GM19240 (cell line): ENCODE data around the gene SLC7A10.

Experiments
- DNase-seq: peaks from one replicate; pipeline ENCODE4 v3.0.0; 2011; ENCODE audit warnings: low spot score; ENCODE audit not compliant: insufficient read length

SLC7A10 gene

DNA sequence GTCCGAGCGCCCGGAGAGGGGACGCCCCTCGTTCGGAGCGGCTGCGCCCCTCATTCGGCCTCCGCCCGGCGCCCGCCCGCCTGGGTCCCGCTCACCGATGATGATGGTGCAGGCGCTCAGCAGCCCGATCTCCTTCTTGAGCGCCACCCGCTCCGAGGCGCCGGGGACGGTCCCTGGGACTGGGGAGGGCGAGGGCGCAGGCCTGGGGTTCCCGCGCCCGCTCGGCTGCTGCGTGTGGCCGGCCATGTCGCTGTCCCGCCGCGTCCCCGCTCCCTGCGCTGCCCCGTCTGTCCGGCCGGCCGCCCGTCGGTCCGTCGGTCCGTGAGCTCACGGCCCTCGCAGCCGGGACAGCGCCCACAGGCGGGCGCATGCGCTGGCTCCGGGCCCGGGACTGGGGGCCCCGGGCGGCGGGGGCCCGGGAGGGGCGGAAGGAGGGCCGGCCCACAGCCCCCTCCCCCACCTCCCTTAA is at the start of gene SLC7A10:
Gene SLC7A10 (minus strand): TSS at position 393 of the 469 bp plus-strand sequence. CDS start 147 bp downstream, at position 246.
- DNase-seq: no peak

DNA sequence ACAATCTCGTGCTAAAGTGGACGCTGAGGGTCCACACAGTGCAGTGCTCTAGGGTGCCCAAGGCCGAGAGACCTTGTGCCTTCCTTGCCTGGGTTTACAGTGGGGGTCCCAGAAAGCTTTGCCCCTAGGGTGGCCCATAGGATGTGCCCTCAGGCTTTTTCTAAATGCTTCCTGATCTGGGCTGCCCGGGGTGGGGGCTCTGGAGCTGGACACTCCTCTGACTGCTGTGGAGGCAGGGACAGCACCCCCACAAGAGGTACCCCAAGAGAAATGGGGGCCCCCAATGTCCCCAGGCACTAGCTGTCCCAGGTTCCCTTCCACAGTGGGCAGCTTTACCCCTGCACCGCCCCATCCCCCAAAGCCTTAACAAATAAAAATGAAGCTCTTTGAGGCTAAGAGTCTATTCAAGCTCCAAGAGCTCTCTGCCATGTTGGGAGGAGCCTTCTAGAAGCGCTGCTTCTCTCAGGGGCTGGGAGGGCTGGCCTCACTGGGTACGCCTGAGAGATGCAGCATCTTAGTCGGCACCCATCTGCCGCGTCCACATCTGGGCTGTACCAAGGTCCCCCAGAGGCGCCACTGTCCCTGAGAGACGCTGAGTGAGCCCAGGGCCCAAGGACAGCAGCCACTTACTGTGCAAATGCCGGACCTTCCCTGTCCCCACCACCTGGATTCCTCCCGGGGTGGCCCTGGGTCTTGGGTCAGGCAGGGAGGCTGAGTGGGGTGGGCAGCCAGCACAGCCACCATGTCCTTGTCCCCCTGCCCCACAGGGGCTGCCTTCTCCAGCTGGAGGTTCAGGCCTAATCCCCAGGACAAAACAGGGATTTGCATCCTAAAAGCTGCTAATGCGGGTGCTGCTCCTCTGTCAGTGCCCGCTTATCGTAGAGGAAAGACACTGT is 49.3 kb upstream of the SLC7A10 start:
- DNase-seq: no peak

DNA sequence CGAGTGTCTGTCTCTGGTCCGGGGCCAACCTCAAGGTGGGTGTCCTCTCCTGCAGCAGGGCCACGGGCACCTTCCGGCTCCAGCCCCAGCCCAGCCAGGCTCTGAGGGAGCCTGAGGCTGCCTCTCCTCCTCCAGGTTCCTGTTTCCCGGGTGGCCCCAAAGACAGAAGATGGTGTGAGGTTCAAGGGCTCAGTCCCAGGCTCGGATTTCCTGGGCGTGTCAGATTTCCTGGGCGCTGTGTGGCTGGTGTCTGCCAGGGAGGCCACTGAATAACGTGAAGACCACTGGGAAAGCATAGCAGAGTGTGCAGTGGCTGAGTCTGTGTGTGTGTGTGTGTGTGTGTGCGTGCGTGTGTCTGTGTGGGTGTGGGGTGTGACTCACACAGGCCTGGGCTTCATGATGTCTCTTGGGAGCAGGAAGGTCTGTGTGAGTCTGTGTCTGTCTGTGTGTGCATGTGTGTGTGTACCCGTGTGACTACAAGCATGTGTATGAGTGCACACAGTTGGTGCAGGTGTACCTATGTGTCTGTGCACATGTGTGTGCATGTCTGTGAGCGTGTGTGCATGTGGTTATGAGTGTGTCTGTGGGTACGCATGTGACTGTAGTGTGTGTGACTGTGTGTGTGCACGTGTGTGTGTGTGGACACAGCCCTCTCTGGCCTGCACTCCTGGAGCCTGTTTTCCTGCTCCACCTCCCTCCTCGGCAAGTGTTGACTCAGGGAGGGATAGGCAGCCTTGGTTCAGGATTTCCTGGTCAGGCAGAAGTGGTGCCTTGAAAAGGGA is 48.4 kb upstream of the SLC7A10 start:
- DNase-seq: no peak

DNA sequence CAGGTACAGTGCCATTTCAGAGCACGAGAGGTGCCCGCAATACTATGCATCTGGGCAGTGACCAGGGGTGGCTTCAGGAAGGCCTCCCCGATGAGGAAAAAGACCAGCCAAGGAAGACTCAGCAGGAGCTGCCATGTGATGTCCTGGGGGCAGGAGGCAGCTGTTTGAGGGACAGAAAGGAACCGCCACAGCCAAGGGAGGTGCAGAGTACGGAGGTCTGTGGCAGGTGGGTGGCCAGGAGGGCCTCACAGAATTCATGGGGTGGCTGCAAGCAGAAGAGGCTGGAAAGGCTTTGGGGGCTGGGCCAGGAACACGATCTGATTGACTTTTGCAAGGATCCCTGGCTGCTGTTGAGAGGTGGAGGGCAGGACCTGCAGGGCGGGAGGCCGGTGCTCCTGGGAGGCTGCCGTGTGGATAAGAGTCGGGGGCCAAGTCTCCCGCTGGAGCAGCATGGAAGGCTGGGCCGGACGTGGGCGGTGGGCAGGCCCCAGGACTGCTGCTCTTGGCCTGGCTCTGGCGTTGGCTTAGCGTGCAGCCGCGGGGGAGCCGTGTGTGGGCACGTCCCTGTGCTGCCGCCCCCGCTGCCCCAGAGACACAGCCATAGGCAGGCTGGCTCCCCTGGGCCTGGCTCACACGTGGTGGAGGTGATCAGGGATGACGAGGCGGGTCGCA is 47.6 kb upstream of the SLC7A10 start:
- DNase-seq: no peak

DNA sequence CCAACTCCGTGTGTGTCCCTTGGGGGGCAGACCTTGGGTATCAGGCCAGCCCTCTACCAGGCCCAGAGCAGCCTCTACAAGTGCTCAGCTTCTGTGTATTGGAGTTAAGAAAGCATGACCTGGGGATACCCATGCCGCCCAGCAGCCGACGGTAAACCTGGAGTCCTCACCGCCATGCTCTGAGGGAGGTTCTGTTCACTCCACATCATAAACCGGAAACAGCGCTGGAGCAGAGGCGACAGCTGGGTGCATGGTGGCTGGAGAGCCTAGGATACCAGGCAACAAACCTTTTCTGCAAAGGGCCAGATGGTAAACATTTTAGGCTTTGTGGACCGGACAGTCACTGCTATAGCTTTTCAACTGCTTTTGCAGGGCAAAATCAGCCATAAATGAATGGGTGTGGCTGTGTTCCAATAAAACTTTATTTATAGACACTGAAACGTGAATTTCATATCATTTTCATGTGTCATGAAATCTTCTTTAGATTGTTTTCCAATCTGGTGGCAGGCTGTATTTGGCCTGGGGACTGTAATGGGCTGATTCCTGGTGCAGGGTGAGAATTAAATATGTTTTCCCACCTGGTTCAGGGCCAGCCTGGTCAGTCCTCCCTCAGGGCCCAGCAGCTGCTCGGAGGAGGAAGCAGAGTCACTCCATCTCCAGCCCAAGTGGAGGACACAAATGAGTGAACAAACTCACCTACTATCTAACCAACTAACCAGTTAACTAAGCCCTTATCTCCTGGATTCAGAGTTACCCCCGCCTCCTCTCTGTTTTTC is 45.8 kb upstream of the SLC7A10 start:
- DNase-seq: no peak

DNA sequence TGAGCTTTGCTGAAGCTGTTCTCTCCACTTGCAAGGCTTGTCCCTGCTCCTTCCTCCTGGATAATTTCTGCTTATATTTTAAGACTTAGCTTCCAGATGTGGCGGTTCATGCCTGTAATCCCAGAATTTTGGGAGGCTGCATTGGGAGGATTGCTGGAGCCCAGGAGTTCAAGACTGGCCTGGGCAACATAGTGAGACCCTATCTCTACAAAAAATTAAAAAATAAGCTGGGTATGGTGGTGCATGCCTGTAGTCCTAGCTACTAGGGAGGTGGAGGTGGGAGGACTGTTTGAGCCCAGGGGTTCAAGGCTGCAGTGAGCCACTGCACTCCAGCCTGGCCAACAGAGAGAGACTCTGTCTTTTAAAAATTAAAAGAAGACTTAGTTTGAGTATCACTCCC is 45.1 kb upstream of the SLC7A10 start:
- no peak for DNase-seq

DNA sequence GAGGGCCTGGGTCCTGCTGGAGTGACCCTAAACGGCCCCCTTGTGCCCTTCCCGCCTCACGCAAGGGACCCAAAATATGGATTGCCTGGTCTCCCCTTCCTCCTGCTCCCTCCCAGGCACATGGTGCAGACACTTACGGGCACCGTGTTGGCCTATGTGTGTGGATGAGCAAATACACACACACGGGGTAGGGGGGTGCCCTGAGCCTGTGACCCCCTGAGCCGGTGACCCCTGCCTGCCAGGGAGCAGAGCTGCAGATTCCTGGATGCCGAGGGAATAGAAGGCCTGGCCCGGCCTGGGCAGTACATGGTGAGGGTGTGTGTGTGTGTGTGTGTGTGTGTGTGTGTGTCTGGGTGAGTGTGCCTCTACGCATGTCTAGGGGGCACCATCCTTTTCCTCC is 43.4 kb upstream of the SLC7A10 start:
- no peak for DNase-seq

DNA sequence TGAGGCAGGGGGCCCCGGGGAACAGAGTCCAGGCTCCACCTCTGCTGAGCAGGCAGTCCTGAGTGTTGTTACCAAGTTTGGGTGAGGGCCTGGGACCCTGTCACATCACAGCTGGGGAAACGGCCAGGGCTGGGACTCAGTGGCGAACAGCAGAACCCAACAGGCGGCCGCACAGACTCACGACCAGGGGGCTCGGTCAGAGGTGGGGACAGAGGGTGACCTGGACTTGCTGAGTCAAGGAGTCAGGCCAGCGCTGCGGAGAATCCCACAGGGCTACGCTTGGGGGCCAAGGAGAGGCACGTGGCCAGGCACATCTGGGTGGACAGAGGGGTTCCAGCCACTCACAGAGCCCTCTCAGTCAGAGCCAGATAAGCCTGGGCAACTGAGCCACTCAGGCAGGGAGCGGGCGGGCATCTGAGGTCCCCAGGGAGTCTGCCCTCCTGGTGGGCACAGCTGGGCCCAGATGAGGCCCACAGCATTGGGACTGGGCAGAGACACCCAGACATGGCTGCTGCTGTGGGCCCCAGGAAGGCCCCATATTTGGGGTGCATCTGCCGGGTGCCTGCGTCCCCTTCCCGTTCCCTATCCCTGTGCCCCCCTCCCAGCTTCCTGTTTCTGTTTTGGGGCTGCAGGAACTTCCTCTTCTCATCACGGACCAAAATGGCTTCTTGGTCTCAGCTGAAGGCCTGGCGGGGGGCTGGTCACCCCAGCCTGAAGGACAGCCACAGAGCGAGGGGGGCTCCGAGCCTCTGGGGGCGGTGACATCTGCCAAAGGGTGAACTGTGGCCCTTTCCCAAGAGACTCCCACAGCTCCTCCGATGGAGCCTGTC is 42.7 kb upstream of the SLC7A10 start:
- DNase-seq: no peak

DNA sequence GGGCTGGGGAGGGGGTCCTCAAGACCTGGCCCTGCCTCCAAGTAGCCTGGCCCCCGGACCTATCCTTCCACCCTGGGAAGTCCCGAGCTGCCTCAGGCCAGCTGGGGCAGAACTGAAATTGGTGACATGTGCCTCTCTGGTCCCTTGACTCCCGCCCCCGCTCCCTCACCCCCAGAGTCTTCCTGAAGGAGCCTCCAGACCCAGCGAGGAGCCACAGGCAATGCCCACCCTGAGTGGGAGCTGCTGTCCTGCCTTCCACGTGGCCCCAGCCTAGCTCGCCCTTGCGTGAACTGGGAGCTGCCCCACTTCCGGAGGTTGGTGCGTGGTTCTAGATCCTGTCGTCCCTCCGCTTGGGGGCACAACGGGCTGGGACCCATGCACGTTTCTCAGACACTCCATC is 42.1 kb upstream of the SLC7A10 start:
- DNase-seq: no peak

DNA sequence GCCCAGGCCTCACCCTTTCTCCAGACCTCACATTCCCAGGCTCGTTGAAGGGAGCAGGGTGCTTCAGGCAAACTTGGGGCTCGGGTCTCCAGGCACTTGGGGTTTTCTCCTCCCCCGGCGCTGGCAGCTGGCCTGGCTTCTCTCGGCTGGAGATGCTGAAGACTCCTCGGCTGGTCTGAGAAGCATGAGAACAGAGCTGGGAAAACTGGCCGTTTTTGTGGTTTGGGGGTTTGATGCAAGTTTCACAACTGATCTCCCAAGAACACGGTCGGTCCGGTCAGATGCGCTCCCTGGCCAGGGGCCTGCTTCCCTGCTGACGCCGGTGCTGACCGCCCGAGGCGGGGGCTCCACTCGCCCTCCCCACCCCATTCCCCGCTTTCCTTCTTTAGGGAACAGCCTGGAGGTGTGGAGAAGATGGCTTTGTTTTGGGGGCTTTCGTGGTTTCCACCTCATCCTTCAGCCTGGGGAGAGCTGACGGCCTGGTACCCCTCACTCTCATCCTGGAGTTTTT is 41.4 kb upstream of the SLC7A10 start:
- DNase-seq: no peak

DNA sequence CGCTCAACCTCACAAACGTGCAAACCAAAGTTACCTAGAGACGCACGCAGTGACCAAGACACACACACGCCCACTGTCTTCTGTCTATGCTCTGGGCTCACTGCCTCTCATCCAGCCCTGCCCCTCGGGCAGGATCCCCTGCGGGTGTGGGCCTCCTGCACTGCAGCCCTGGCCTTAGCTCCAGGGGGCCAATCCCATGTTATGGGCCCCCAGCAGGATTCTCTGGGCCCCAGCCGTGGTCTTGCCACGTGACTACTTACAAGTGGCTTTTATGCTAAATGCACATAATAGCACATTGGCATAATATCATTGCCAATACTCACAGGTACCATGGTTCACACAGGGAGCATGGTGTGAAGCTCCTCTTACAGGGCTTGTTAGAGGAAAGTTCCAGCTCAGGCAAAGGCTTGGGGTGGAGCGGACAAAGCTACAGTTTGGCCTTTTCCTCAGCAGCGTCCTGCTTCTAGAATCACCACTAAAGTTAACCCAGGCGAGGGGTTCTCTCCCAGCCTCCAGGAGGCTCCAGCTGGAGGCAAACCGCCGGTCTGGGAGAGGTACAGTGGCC is 39.3 kb upstream of the SLC7A10 start:
- no peak for DNase-seq

DNA sequence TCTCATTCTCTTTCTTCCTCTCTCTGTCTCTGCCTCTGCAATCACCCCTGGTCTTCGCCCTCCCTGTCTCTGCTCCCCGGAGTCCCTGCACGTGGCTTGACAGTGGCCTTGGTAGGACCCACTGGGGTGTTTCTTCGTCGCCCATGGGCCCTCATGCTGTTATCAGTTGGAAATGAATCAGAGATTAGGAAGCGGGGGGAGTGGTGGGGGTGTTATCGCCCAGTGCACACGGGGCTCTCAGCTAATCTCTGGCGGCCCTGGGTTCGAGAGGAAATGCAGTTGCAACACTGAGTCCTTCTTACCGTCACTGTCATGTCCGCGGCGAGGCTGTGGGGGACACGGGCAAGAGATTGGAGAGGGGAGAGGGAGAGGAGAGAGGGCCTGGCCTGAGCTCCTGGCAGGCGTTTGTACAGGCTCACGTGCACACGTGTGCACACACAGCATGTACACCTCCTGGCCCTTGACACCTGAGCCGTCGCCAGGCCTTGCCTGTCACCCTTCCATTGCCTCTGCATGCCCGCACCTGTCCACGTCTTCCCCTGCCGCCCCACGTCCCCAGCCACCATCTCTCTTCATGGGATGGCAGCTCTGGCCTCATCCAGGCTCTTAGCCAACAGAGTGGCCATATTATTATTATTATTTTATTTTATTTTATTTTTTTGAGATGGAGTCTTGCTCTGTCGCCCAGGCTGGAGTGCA is 37.8 kb upstream of the SLC7A10 start:
- no peak for DNase-seq

DNA sequence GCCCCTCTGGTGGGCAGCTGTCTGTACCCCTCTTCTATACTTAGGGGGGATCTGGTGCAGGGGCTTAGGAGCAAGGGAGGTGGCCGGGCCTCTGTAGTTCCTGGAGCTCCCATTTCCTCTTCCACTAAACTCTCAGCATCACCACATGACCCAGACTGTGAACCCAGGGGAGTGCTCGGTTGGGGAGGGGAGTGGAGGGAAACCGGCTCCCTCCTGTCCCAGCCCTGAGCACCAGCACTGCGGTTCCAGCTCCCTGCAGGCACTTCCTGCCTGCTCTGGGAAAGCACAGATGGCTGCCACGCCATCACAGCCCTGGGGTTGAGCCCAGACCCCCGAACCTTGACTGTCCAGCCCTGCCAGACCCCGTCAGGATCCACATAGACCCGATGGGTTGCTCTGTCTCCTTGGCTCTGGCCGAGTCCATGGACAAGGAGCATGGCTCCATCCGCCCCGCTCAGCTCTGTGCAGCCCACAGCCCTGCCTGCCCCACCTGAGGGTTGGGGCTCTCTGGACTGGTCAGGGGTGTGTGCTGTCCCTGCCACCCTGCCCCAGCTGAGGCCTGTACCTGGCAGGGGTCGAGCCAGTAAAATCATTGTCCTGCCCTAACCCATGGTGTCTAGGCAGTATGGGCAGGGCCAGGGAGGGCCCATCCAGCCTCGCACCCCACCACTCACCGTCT is 36.0 kb upstream of the SLC7A10 start:
- DNase-seq: no peak

DNA sequence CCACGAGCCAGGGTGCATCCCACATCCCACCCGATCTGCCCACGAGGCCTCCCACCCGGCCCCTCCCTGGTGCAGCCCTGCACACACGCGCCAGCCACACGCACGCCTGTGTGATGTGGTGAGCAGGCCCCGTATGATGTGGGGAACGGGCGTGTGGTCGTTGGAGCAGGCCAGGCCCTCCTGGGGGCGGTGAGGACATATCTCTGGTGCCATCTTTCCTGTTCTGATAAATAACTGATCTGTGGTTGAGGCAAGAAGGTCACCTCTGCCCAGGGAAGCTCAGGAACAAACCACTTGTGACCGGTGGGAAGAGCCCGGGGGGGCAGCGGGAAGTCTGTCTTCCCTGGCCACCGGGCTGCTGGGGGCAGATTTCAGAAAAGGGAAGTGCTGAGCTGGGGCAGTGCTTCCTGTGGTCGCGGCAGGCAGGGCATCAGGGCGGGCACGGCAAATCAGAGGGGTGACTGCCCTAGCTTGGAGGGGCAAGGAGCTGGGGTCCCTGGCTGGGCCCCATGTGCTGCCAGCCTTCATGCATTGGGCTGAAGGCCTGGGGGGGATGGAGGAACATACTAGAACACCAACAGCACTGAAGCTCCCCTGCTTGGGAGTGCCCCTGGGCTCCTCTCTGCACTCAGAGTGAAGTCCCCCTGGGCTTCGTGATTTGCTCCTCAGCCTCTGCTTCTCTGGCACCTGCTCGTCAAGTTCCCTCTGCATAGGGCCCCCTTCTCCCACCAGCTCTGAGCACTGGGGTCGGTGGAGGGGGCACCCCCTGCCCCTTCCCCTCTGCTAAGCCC is 35.2 kb upstream of the SLC7A10 start:
- no peak for DNase-seq

DNA sequence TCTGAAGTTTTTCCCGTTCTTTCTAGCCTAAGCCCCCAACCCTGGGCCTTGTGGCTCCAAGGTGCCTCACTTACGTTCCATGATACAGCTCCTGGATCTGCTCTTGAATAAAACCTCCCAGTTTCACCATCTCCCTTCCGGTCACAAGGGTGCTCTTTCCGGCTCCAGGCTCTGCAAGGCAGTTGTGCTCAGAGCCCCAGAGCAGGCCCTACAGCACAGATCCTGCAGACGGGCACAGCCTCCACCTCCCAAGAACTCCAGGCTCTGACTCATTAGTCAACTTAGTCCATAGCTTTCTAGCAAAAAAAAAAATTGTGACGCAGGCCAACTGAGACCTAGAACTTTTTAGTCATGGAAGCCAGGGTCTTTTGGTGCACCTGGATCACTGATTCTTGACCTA is 33.9 kb upstream of the SLC7A10 start:
- DNase-seq: no peak

DNA sequence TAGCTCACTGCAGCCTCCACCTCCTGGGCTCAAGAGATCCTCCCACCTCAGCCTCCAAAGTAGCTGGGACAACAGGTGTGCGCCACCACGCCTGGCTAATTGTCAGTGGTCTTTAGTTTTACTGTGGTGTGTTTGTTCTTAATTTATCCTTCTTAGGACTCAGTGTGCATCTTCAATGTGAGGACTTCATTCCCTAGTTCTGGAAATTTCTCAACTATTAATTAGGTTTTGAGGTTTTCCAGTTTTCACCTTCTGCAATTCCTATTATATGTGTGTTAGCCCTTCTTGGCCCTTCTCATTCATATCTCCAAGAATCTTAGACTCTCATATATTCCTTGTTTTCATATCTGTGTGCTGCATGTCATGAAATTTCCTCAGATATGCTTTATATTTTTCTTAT is 32.2 kb upstream of the SLC7A10 start:
- DNase-seq: no peak

DNA sequence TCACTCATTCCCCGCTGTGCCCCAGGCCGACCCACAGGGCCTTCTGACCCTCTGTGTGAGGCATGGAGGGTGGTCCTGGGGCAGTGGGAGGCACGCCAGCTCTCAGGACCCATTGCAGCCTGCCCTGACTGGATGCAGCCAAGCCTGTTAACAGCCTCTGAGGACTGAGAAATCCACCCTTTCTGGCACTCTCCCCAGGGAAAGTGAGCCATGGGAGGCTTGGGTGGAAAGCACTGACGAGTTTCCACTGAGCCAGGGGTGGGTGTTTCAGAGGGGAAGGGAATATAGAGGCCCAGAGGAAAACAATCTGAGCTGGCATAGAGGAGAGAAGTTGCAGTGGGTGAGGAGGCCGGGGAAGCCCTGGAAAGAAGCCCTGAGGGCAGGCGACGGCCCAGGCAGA is 30.6 kb upstream of the SLC7A10 start:
- no peak for DNase-seq

DNA sequence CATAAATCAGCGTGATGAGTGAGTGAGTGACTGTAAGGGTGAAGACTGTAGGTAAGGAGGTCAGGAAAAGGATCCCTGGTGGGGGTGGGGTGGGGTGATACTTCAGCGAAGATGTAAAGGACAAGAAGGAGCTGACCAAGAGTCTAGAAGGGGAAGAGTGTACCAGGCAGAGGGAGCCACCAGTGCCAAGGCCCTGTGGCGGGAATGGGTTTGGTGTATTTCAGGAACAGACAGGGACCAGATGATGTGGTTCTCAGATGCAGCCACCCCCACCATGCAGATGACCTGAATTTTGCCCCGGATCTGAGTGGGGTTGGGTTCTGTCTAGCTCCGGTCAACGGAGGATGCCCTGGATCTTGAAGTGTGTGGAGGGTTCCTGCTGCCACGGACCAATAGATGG is 30.1 kb upstream of the SLC7A10 start:
- DNase-seq: no peak
